ENCODE data around the gene ZNF19.

ZNF19 gene

DNA sequence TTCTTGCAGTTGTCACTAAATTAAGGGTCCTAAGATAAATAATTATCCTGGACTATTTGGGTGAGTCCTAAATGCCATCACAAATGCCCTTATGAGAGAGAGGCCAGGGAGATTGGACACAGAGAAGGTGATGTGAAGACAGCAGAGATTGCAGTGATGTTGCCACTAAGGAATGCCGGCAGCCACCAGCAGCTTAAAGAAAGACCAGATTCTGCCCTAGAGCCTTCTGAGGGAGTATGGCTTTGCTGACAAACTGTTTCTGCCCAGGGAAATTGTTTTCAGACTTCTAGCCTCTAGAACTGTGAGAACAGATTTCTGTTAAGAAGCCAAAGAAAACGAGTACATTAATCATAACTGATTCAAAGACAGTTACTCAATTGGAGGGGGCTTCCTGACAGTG, 17.1 kb downstream of the ZNF19 start:
- TF ChIP-seq, protein P1, sequence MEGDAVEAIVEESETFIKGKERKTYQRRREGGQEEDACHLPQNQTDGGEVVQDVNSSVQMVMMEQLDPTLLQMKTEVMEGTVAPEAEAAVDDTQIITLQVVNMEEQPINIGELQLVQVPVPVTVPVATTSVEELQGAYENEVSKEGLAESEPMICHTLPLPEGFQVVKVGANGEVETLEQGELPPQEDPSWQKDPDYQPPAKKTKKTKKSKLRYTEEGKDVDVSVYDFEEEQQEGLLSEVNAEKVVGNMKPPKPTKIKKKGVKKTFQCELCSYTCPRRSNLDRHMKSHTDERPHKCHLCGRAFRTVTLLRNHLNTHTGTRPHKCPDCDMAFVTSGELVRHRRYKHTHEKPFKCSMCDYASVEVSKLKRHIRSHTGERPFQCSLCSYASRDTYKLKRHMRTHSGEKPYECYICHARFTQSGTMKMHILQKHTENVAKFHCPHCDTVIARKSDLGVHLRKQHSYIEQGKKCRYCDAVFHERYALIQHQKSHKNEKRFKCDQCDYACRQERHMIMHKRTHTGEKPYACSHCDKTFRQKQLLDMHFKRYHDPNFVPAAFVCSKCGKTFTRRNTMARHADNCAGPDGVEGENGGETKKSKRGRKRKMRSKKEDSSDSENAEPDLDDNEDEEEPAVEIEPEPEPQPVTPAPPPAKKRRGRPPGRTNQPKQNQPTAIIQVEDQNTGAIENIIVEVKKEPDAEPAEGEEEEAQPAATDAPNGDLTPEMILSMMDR (IDR thresholded peaks at IDR 0.05; ENCODE audit: low read depth, low read length), result no peak
- no peak overlapping the region for H3K4me3 ChIP-seq (ENCODE audit: low read depth, low read length)
- in situ Hi-C loops (cut with HindIII; ENCODE audit: low sequenced_read_pairs), result no loop called here
- DNase-seq (ENCODE audit: low read depth, low spot score), result no peak

DNA sequence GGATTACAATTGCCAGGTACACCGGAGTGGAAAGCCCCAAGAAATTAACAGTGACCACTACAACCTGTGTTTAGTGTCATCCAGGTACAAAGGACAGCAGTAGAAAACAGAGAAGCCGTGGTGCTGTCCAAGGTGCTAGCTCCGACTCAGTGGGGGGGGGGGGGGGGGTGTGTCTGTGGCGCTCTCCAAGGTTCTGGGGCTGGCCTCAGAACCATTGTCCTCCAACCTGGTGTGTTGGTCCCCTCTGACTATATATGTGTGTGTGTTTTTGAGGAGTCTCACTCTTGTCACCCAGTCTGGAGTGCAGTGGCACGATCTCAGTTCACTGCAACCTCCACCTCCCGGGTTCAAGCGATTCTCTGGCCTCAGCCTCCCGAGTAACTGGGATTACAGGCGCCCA, 21.3 kb downstream of the ZNF19 start:
- in situ Hi-C loops (cut with HindIII; ENCODE audit: low sequenced_read_pairs), result no loop called here
- no peak overlapping the region for H3K4me3 ChIP-seq (ENCODE audit: low read depth, low read length)
- DNase-seq (ENCODE audit: low read depth, low spot score), result peak; percentile 38
- TF ChIP-seq, protein P1 (IDR thresholded peaks at IDR 0.05; ENCODE audit: low read depth, low read length), result no peak

- TF ChIP-seq, protein P1 (IDR thresholded peaks at IDR 0.05; ENCODE audit: low read depth, low read length), result no peak
- in situ Hi-C loops (cut with HindIII; ENCODE audit: low sequenced_read_pairs), result no loop called here
- H3K4me3 ChIP-seq (ENCODE audit: low read depth, low read length), result no peak overlapping the region
- DNase-seq (ENCODE audit: low read depth, low spot score), result no peak
Measured at GRCh38 chr16:71464231-71464630, 24.9 kb downstream of the ZNF19 start.

- TF ChIP-seq, protein P1 (IDR thresholded peaks at IDR 0.05; ENCODE audit: low read depth, low read length), result peak; percentile 16
- in situ Hi-C loops (cut with HindIII; ENCODE audit: low sequenced_read_pairs), result no loop called here
- peak within 1 kb of the TSS; percentile 75 for H3K4me3 ChIP-seq (ENCODE audit: low read depth, low read length)
- peak; percentile 74 for DNase-seq (ENCODE audit: low read depth, low spot score)
Measured at GRCh38 chr16:71461686-71462648, 27.2 kb downstream of the ZNF19 start, which contains the start of gene ZNF23. TSS of gene ZNF23 (minus strand) at chr16:71462247. CDS start at chr16:71456796, 5,451 bp downstream.

DNA sequence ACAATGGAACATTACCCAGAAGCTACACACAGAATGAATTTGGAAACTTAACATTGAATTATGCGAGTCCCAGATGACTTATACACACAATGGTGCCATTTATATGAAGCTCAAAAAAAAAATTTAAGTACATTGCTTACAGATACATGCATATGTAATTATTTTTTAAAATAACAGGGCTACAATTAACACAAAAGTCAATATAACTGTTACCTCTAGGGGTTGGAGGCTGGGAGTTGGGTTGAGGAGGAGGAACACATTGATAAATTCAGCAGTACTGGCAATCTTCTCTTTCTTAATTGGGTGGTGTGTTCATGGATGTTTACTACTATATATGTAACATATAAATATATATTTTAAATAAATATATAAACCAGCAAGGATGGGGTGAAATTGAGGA, 28.2 kb downstream of the ZNF19 start:
- in situ Hi-C loops (cut with HindIII; ENCODE audit: low sequenced_read_pairs), result no loop called here
- H3K4me3 ChIP-seq (ENCODE audit: low read depth, low read length), result peak overlapping the region; percentile 75
- TF ChIP-seq, protein P1 (IDR thresholded peaks at IDR 0.05; ENCODE audit: low read depth, low read length), result no peak
- DNase-seq (ENCODE audit: low read depth, low spot score), result no peak

DNA sequence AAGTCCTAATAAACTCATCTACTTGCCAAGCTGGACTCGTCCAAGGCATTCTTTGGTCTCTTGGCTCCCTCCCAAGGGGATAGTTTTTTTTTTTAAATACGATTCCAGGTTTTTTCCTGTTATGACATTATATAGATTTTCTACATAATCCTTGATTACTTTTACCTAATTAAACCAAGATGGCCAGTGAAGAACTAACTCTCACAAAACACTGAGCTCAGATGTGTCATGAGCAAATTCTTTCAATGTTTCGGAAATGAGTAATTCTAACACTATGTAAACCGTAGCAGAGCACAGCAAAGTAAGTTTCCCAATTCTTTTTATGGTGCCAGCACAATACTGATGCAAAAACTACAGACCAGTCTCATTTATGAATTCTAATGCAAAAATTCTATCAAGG, 28.9 kb downstream of the ZNF19 start:
- in situ Hi-C loops (cut with HindIII; ENCODE audit: low sequenced_read_pairs), result no loop called here
- TF ChIP-seq, protein P1 (IDR thresholded peaks at IDR 0.05; ENCODE audit: low read depth, low read length), result no peak
- no peak overlapping the region for H3K4me3 ChIP-seq (ENCODE audit: low read depth, low read length)
- peak; percentile 63 for DNase-seq (ENCODE audit: low read depth, low spot score)

Measured in astrocyte of the spinal cord (primary cell).